Activated CD8-positive, alpha-beta memory T cell treated with anti-CD3 and anti-CD28 coated beads, Interleukin-2, amount 10 ng/mL, durations not matched to agents 7 days and 5 days (primary cell): ENCODE data around the gene MOCS1. TPM values are rescaled to one million over a fixed set of nuclear protein-coding genes. Genes with fewer than 3 reads are reported as not detected.

Experiments
- ATAC-seq: fragments of 150-1000 bp; cut with Tn5 transposase; one replicate; pipeline ENCODE4 v1.10.0; 2021; ENCODE audit warnings: moderate library complexity
- CTCF ChIA-PET: fragments of 350-600 bp; sonication (Branson Sonifier 250); formaldehyde crosslinking; loops from one replicate; lab custom pipeline; 2021; ENCODE audit warnings: antibody characterized with exemption; lab: Charles Lee
- DNase-seq: peaks from one replicate; pipeline ENCODE4 v3.0.0-alpha.2; 2020
- H3K27ac Mint-ChIP-seq: one replicate; pipeline ENCODE4 v1.8.0; 2021; ENCODE audit warnings: mild to moderate bottlenecking, mixed read lengths
- H3K27me3 Mint-ChIP-seq: one replicate; pipeline ENCODE4 v1.8.0; 2021; ENCODE audit warnings: mixed read lengths
- H3K36me3 Mint-ChIP-seq: one replicate; pipeline ENCODE4 v1.8.0; 2021; ENCODE audit warnings: mild to moderate bottlenecking, mixed read lengths
- H3K4me1 Mint-ChIP-seq: one replicate; pipeline ENCODE4 v1.8.0; 2021; ENCODE audit warnings: mixed read lengths
- H3K4me3 Mint-ChIP-seq: one replicate; pipeline ENCODE4 v1.8.0; 2021; ENCODE audit warnings: mild to moderate bottlenecking, moderate library complexity, mixed read lengths
- H3K9me3 Mint-ChIP-seq: one replicate; pipeline ENCODE4 v1.8.0; 2022; ENCODE audit warnings: low read depth, mixed read lengths
- total RNA-seq, 2 experiments: library from RNA; stranded (reverse); gene quantifications; one replicate each; pipeline ENCODE4 v1.2.3, GENCODE V29; 2021

Gene MOCS1
- total RNA-seq, 2 experiments from 2014 or later = 0.30 TPM; not detected in 1

GRCh38 chr6:39911513-39912125, 22.6 kb downstream of the MOCS1 start:
- no peaks in the 10 kb centered on the region for H3K27me3 Mint-ChIP-seq
- ATAC-seq (no peak), DNase-seq (no peak)
- H3K4me1 Mint-ChIP-seq = no peaks in the 10 kb centered on the region
- no peak overlapping the region for H3K27ac Mint-ChIP-seq
- H3K9me3 Mint-ChIP-seq = no peaks in the 10 kb centered on the region
- H3K36me3 Mint-ChIP-seq = no peaks in the 10 kb centered on the region
- CTCF ChIA-PET = no interaction called here
- H3K4me3 Mint-ChIP-seq = no peak overlapping the region

DNA sequence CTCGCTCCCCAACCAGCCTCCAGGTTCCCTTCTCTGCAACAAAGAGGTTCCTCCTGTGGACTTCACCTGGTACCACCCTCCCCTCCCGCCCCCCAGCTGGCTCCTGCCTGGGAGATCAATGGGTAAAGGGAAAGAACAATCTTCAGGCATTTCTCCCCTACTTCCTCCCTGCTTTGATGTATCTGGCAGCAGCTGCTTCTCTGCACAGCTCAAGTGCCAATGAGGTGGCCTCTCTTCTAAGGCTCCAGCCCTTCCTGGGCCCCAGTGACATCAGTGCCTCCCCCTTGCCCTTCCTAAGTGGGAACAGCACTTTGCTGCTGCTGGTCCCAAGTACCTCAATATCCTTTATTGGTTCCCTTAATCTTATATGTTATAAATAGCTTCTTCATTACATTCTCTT, 23.5 kb downstream of the MOCS1 start:
- H3K27me3 Mint-ChIP-seq = no peaks in the 10 kb centered on the region
- no peaks in the 10 kb centered on the region for H3K36me3 Mint-ChIP-seq
- H3K4me3 Mint-ChIP-seq = no peak overlapping the region
- CTCF ChIA-PET = no interaction called here
- H3K4me1 Mint-ChIP-seq = no peaks in the 10 kb centered on the region
- no peak for ATAC-seq
- DNase-seq = no peak
- no peak overlapping the region for H3K27ac Mint-ChIP-seq
- H3K9me3 Mint-ChIP-seq = no peaks in the 10 kb centered on the region

- Mint-ChIP-seq H3K4me1 (no peaks in the 10 kb centered on the region), H3K4me3 (no peak overlapping the region), H3K36me3 (no peaks in the 10 kb centered on the region), H3K27me3 (no peaks in the 10 kb centered on the region), H3K9me3 (no peaks in the 10 kb centered on the region), H3K27ac (no peak overlapping the region)
- ATAC-seq = no peak
- CTCF ChIA-PET = no interaction called here
- no peak for DNase-seq
Measured at GRCh38 chr6:39910164-39910563, 24.1 kb downstream of the MOCS1 start.

GRCh38 chr6:39909701-39910100, 24.6 kb downstream of the MOCS1 start:
- H3K4me1 Mint-ChIP-seq = no peaks in the 10 kb centered on the region
- CTCF ChIA-PET = no interaction called here
- H3K27ac Mint-ChIP-seq = no peak overlapping the region
- no peaks in the 10 kb centered on the region for H3K36me3 Mint-ChIP-seq
- ATAC-seq (no peak), DNase-seq (no peak)
- no peak overlapping the region for H3K4me3 Mint-ChIP-seq
- no peaks in the 10 kb centered on the region for H3K27me3 Mint-ChIP-seq
- H3K9me3 Mint-ChIP-seq = no peaks in the 10 kb centered on the region

GRCh38 chr6:39908838-39909583, 25.3 kb downstream of the MOCS1 start:
- no peaks in the 10 kb centered on the region for H3K36me3 Mint-ChIP-seq
- H3K27ac Mint-ChIP-seq = no peak overlapping the region
- CTCF ChIA-PET = no interaction called here
- H3K9me3 Mint-ChIP-seq = no peaks in the 10 kb centered on the region
- ATAC-seq (no peak), DNase-seq (no peak)
- H3K27me3 Mint-ChIP-seq = no peaks in the 10 kb centered on the region
- H3K4me3 Mint-ChIP-seq = no peak overlapping the region
- no peaks in the 10 kb centered on the region for H3K4me1 Mint-ChIP-seq

DNA sequence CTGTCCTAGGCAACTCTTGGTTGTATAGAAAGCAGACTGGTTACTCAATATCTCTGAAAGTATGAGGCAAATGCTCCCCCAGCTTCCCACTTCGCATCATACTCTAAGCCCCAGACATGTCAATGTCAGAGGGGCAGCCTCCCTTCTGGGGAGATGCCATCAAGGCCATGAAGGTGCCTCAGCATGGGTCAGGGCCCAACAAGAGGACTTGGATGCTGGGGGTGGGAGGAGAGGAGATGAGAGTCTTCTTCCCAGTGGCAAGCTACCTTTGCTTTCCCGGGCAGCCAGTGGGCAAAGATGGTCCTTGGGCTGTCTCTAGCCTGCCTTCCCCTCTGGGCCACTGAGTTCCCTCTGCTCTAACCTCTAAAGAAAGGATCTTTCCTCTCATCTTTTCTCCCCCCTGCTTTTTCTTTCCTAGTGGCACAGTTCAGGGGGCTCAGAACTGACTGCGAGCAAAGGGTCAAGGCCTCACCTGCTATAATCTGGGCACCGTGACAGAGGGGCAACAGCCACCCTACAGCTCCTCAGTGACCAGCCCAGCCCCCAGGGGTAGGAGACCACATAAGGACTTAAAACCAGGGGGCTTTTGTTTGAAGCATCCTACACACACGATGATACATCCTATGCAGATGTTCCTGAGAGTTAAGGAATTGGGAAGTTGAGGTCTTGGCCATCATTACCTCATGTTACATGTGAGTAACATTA, 26.2 kb downstream of the MOCS1 start:
- DNase-seq = no peak
- Mint-ChIP-seq H3K4me3 (no peak overlapping the region), H3K27me3 (no peaks in the 10 kb centered on the region), H3K36me3 (no peaks in the 10 kb centered on the region), H3K4me1 (no peaks in the 10 kb centered on the region), H3K27ac (no peak overlapping the region), H3K9me3 (no peaks in the 10 kb centered on the region)
- CTCF ChIA-PET = no interaction called here
- ATAC-seq = no peak

- no peak for ATAC-seq
- Mint-ChIP-seq H3K27ac (no peak overlapping the region), H3K36me3 (no peaks in the 10 kb centered on the region), H3K27me3 (no peaks in the 10 kb centered on the region), H3K4me3 (no peak overlapping the region), H3K4me1 (no peaks in the 10 kb centered on the region), H3K9me3 (no peaks in the 10 kb centered on the region)
- DNase-seq = no peak
- CTCF ChIA-PET = no interaction called here
Measured at GRCh38 chr6:39906318-39906761, 27.9 kb downstream of the MOCS1 start.

DNA sequence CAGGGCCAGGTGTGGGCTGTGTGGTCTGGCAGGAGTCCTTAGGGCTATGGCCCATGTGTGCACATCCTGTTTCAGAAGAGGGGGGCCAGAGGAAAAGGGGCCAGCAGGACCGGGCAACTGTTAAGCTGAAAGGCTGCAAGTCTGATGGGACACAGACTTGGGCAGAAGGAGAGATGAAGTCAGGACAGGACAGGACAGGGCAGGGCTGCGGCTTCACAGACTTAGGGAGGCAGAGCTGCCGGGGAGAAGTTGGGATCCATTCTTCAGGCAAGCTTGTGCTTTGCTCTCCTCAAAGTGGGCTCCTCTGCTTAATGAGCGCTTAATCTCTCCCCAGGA, 28.7 kb downstream of the MOCS1 start:
- Mint-ChIP-seq H3K36me3 (no peaks in the 10 kb centered on the region), H3K4me3 (no peak overlapping the region), H3K27ac (no peak overlapping the region), H3K9me3 (no peaks in the 10 kb centered on the region), H3K4me1 (no peaks in the 10 kb centered on the region), H3K27me3 (no peaks in the 10 kb centered on the region)
- CTCF ChIA-PET = no interaction called here
- DNase-seq (no peak), ATAC-seq (no peak)

DNA sequence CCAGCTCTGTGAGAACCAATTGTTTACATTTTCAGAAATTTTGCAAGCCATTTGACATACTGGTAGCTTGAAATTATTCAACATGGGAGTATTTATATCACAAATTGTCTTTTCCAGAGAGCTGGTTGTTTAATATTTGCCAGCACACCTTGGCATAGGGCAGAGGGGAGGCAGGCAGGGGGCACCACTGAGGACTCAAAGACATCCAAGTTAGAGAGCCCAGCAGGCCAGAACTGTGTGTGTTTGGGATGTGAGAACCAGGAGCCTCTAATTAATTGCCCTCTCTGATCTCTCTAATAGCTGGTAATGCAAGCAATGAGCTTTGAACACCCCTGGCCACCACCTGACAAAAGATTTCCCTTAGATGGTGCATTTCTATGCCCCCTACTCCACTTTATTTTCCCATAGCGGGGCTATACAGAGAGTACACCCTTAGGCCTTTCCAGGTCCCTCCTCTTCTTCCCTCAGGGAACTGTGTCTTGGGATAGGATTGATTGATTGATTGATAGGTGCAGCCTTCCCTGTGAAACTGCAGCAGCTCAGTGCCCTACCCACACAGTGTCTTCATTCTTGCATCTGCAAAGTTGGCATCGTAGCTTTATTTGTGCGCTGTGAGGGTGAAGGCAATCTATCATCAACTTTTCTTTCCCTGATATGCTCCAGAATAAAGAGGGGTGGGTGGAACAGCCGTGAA, 29.2 kb downstream of the MOCS1 start:
- no peaks in the 10 kb centered on the region for H3K4me1 Mint-ChIP-seq
- no peak for DNase-seq
- no peaks in the 10 kb centered on the region for H3K9me3 Mint-ChIP-seq
- no peak overlapping the region for H3K27ac Mint-ChIP-seq
- no peak for ATAC-seq
- no peaks in the 10 kb centered on the region for H3K27me3 Mint-ChIP-seq
- no peaks in the 10 kb centered on the region for H3K36me3 Mint-ChIP-seq
- no peak overlapping the region for H3K4me3 Mint-ChIP-seq
- CTCF ChIA-PET = no interaction called here

GRCh38 chr6:39903656-39904055, 30.6 kb downstream of the MOCS1 start:
- CTCF ChIA-PET = no interaction called here
- no peak overlapping the region for H3K27ac Mint-ChIP-seq
- H3K4me1 Mint-ChIP-seq = no peaks in the 10 kb centered on the region
- DNase-seq (no peak), ATAC-seq (no peak)
- no peaks in the 10 kb centered on the region for H3K9me3 Mint-ChIP-seq
- H3K27me3 Mint-ChIP-seq = no peaks in the 10 kb centered on the region
- no peak overlapping the region for H3K4me3 Mint-ChIP-seq
- H3K36me3 Mint-ChIP-seq = no peaks in the 10 kb centered on the region

DNA sequence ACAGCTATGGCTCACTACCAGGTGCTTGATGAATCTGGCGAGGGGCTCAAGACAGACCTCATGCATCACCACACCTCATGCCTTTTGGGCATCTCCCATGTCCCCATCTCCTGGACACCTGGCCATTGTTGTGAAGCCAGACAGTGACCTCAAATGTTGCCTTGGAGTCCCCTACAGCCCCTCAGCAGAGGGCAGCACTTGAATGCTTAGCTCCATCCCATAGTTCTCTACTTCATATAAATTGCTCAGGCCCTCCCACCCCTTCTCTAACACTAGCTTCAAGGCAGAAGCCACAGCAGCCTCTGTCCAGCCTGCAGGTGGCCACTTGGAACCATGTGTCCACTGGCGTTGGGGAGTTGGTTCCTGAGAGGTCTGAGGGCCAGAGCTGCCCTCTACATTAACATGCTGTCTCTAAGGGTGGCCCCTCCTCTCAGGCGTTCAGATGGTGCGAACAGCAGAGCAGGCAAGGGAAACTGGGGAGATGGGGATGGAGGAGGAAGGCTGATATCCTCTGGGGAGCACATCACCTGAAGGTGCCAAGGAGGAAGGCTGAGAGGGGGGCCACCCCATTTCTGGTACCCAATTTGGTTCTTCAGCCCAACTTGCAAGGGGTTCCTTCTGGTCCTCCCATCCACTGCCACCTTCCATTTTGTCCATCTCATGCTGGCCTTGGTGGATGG, 31.3 kb downstream of the MOCS1 start:
- Mint-ChIP-seq H3K4me3 (no peak overlapping the region), H3K9me3 (no peaks in the 10 kb centered on the region), H3K27ac (no peak overlapping the region), H3K27me3 (no peaks in the 10 kb centered on the region), H3K36me3 (no peaks in the 10 kb centered on the region), H3K4me1 (no peaks in the 10 kb centered on the region)
- ATAC-seq (no peak), DNase-seq (no peak)
- CTCF ChIA-PET = no interaction called here

DNA sequence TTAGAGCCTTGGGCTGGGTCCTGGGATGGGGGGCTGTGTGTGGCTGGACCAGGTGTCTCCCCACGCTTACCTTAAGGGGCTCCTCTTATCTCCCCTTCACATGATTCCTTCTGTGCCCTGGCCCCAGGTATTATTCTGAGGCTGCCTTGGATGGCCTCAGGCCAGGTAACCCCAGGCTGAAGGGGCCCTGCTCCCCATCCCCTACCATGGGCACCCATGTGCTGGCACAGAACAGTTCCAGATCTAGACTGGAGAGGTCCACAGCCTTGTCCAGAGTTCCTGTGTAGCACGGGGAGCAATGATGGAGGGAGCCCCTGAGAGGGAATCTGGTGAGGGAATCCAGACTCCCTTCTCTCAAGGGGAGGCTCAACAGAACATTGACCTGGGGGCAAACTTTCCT, 32.1 kb downstream of the MOCS1 start:
- no peak overlapping the region for H3K27ac Mint-ChIP-seq
- no peaks in the 10 kb centered on the region for H3K27me3 Mint-ChIP-seq
- H3K4me1 Mint-ChIP-seq = no peaks in the 10 kb centered on the region
- DNase-seq (no peak), ATAC-seq (no peak)
- H3K9me3 Mint-ChIP-seq = no peaks in the 10 kb centered on the region
- no peak overlapping the region for H3K4me3 Mint-ChIP-seq
- no peaks in the 10 kb centered on the region for H3K36me3 Mint-ChIP-seq
- CTCF ChIA-PET = no interaction called here

DNA sequence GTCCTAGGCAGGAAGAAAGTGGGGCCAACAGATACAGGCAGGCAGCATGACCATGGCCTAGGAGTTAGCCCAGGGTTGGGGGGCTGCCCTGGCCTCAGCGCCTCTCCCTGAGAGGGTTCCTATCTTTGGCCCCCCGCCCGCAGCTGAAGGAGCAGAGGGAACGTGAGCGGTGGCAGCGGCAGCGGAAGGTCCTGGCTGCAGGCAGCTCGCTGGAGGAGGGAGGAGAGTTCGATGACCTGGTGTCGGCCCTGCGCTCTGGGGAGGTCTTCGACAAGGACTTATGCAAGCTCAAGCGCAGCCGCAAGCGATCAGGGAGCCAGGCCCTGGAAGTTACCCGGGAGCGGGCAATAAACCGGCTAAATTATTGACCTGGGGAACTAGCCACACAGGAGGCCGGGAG, 32.6 kb downstream of the MOCS1 start:
- no peak overlapping the region for H3K27ac Mint-ChIP-seq
- ATAC-seq = no peak
- DNase-seq = no peak
- H3K4me1 Mint-ChIP-seq = no peaks in the 10 kb centered on the region
- H3K36me3 Mint-ChIP-seq = no peaks in the 10 kb centered on the region
- no peaks in the 10 kb centered on the region for H3K9me3 Mint-ChIP-seq
- CTCF ChIA-PET = no interaction called here
- no peaks in the 10 kb centered on the region for H3K27me3 Mint-ChIP-seq
- no peak overlapping the region for H3K4me3 Mint-ChIP-seq
